GM12878 (cell line): ENCODE measurements around the gene TMEM63B. TPM values are rescaled to one million over a fixed set of nuclear protein-coding genes. Genes with fewer than 3 reads are reported as not detected.
A peak's percentile ranks its signal among the peaks of the same experiment; 100 is the strongest.

ENCODE experiments used
- ATAC-seq: fragments of 200-7000 bp; cut with Tn5 transposase; 3 replicates; pipeline ENCODE4 v1.9.1; 2020; ENCODE audit warnings: mild to moderate bottlenecking, moderate library complexity
- BruUV-seq: library from RNA; stranded (reverse); fragments of 400-500 nt; replicated peaks from 2 replicates; lab custom pipeline; 2021; lab: Mats Ljungman, UMichigan
- CTCF ChIA-PET: fragments of 300-600 bp; sonication (Branson Sonifier 250); formaldehyde crosslinking; extraction: SDS; loops from one replicate; lab custom pipeline; 2021; ENCODE audit warnings: inconsistent platforms; lab: Yijun Ruan, JAX
- POLR2A ChIA-PET: fragments of 350-600 bp; formaldehyde crosslinking; extraction: SDS; loops from one replicate; lab custom pipeline; 2021; ENCODE audit warnings: inconsistent platforms; lab: Charles Lee
- RAD21 ChIA-PET: fragments of 300-600 bp; sonication (Branson Sonifier 250); formaldehyde crosslinking; loops from one replicate; lab custom pipeline; 2023; ENCODE audit warnings: antibody characterized with exemption; ENCODE audit not compliant: unreplicated experiment; lab: Charles Lee
- SMC1A ChIA-PET: fragments of 300-600 bp; sonication (Branson Sonifier 250); formaldehyde crosslinking; loops from one replicate; lab custom pipeline; 2023; ENCODE audit not compliant: unreplicated experiment, uncharacterized antibody; lab: Charles Lee
- DNase-seq: peaks from one replicate; pipeline ENCODE4 v3.0.0-alpha.2; 2011; ENCODE audit warnings: low read depth, low spot score
- FAIRE-seq: peaks from 3 replicates; lab custom pipeline; 2011; peaks lifted over from hg19 to GRCh38; lab: Jason Lieb, UNC
- H2AFZ ChIP-seq: 2 replicates; pipeline ENCODE4 v1.6.0; 2011; ENCODE audit warnings: low read depth, low read length, control low read depth; ENCODE audit not compliant: control insufficient read depth
- H3K27ac ChIP-seq: 2 replicates; pipeline ENCODE4 v1.5.1; 2011; ENCODE audit warnings: control low read depth; ENCODE audit not compliant: control insufficient read depth, insufficient read depth
- H3K27me3 ChIP-seq, 2 experiments: replicated peaks in 1 of 2; 2 replicates each; pipeline versions ENCODE4 v1.6.0 to v1.6.1; 2011; ENCODE audit warnings: low read length in 1 of 2; ENCODE audit not compliant: control insufficient read depth in 2 of 2, insufficient read depth in 2 of 2
- H3K36me3 ChIP-seq, 2 experiments: 2 replicates each; pipeline ENCODE4 v1.5.1; 2011; ENCODE audit warnings: low read length in 1 of 2; ENCODE audit not compliant: control insufficient read depth in 2 of 2, insufficient read depth in 2 of 2
- H3K4me1 ChIP-seq: 2 replicates; pipeline ENCODE4 v1.6.1; 2011; ENCODE audit warnings: mild to moderate bottlenecking, low read length, moderate library complexity, mixed read lengths; ENCODE audit not compliant: control insufficient read depth, insufficient read depth
- H3K4me2 ChIP-seq: 2 replicates; pipeline ENCODE4 v1.6.0; 2011; ENCODE audit warnings: control low read depth; ENCODE audit not compliant: control insufficient read depth, insufficient read depth
- H3K4me3 ChIP-seq: fragments of 200-600 bp; sonication (generic); 2 replicates; pipeline ENCODE4 v1.5.1; 2016
- H3K79me2 ChIP-seq: 2 replicates; pipeline ENCODE4 v1.6.0; 2011; ENCODE audit warnings: low read length; ENCODE audit not compliant: control insufficient read depth, insufficient read depth
- H3K9ac ChIP-seq: 2 replicates; pipeline ENCODE4 v1.8.0; 2011; ENCODE audit warnings: low read length, control low read depth, mixed read lengths; ENCODE audit not compliant: control insufficient read depth, insufficient read depth
- H3K9me3 ChIP-seq: replicated peaks from 3 replicates; pipeline ENCODE4 v1.5.1; 2011; ENCODE audit warnings: mild to moderate bottlenecking, low read length; ENCODE audit not compliant: control insufficient read depth, insufficient read depth
- H4K20me1 ChIP-seq: 2 replicates; pipeline ENCODE4 v1.6.0; 2011; ENCODE audit not compliant: control insufficient read depth, insufficient read depth
- CBX3 ChIP-seq: fragments of 200-600 bp; sonication (generic); IDR thresholded peaks from 2 replicates; pipeline ENCODE4 v1.6.1; 2016; ENCODE audit warnings: low read depth, borderline replicate concordance
- ELK1 ChIP-seq: IDR thresholded peaks from 2 replicates; pipeline ENCODE4 v1.6.1; 2012; ENCODE audit warnings: low read depth, low read length, improper control_type of control experiment
- GABPA ChIP-seq: IDR thresholded peaks from 2 replicates; pipeline ENCODE4 v1.6.1; 2014; ENCODE audit warnings: antibody characterized with exemption, low read depth, mild to moderate bottlenecking, inconsistent platforms
- HCFC1 ChIP-seq: fragments of 150-350 bp; IDR thresholded peaks from 2 replicates; pipeline ENCODE4 v1.6.1; 2014; ENCODE audit warnings: low read length
- HDAC2 ChIP-seq: fragments of 200-600 bp; sonication (generic); IDR thresholded peaks from 2 replicates; pipeline ENCODE4 v1.6.1; 2017
- RAD51 ChIP-seq: fragments of 450-650 bp; IDR thresholded peaks from 2 replicates; pipeline ENCODE4 v1.6.1; 2016; ENCODE audit warnings: moderate library complexity, mild to moderate bottlenecking, inconsistent platforms
- RB1 ChIP-seq: fragments of 450-650 bp; formaldehyde crosslinking; IDR thresholded peaks from 2 replicates; pipeline ENCODE4 v1.6.1; 2017; ENCODE audit warnings: mild to moderate bottlenecking, borderline replicate concordance
- RELB ChIP-seq: fragments of 450-650 bp; IDR thresholded peaks from 2 replicates; pipeline ENCODE4 v1.6.1; 2017; ENCODE audit warnings: low read depth, mild to moderate bottlenecking, moderate library complexity
- SMC3 ChIP-seq: IDR thresholded peaks from 2 replicates; pipeline ENCODE4 v1.6.1; 2011; ENCODE audit warnings: low read length, improper control_type of control experiment, borderline replicate concordance
- SREBF2 ChIP-seq: IDR thresholded peaks from 2 replicates; pipeline ENCODE4 v1.6.1; 2012; ENCODE audit warnings: mild to moderate bottlenecking, low read length
- SRF ChIP-seq, 2 experiments: IDR thresholded peaks; 2 replicates each; pipeline ENCODE4 v1.6.1; 2011; ENCODE audit warnings: low read depth in 2 of 2, low read length in 2 of 2, mild to moderate bottlenecking in 1 of 2, moderate library complexity in 1 of 2
- ZNF24 ChIP-seq: fragments of 450-650 bp; IDR thresholded peaks from 2 replicates; pipeline ENCODE4 v1.6.1; 2017; ENCODE audit warnings: antibody characterized with exemption, mild to moderate bottlenecking
- WGBS: methylation state at CpG from one replicate; pipeline ENCODE4 v1.1.6; 2016; ENCODE audit warnings: low lambda C conversion rate; ENCODE audit not compliant: insufficient replicate concordance, insufficient coverage; ENCODE audit errors: missing lambda C conversion rate; 5-methylcytosine and 5-hydroxymethylcytosine counted together
- in situ Hi-C: fragments of 300-500 bp; cut with MboI; formaldehyde crosslinking; loops from 9 replicates; pipeline ENCODE4 v1.14.3; 2018; ENCODE audit warnings: mixed read lengths
- intact Hi-C: fragments of 100-400 bp; cut with micrococcal nuclease; formaldehyde crosslinking; loops from one replicate; pipeline ENCODE4 v1.14.2; 2022; ENCODE audit not compliant: unreplicated experiment
- polyA plus RNA-seq, 11 experiments: library from polyadenylated mRNA; depleted of rRNA in 4 of 11; unstranded in 6 of 11; stranded (reverse) in 5 of 11; fragments of >200 nt; fragmentation: Nextera tagmentation in 4 of 11; fragmentation: Illumina TruSeq in 1 of 11; extraction: Ambion mirVana in 4 of 11; extraction: Trizol in 1 of 11; gene quantifications; 1 replicate in 1 of 11; 2 replicates in 10 of 11; pipeline versions ENCODE4 v1.2.1 to v1.2.3, GENCODE V29; 2011 to 2016; ENCODE audit warnings: inconsistent platforms in 2 of 11, missing spikeins in 2 of 11, low read depth in 1 of 11
- total RNA-seq, 4 experiments: library from RNA; depleted of rRNA in 3 of 4; stranded (reverse); fragments of >200 nt in 3 of 4; fragmentation: Illumina TruSeq in 1 of 4; extraction: Trizol in 1 of 4; gene quantifications; 2 replicates each; pipeline versions ENCODE4 v1.2.1 to v1.2.3, GENCODE V29; 2013 to 2021
- TF ChIP-seq, protein P1 (sequence below): fragments of 450-650 bp; IDR thresholded peaks from 2 replicates; pipeline ENCODE4 v1.6.1; 2016; ENCODE audit warnings: mild to moderate bottlenecking
- TF ChIP-seq, protein P2 (sequence below): IDR thresholded peaks from 2 replicates; pipeline ENCODE4 v1.6.1; 2011; ENCODE audit warnings: borderline replicate concordance, low read depth, mild to moderate bottlenecking, moderate library complexity, low read length; ENCODE audit not compliant: insufficient read depth, poor library complexity, severe bottlenecking
- TF ChIP-seq, protein P3 (sequence below): IDR thresholded peaks from 2 replicates; pipeline ENCODE4 v1.6.1; 2011; ENCODE audit warnings: low read depth, low read length, improper control_type of control experiment, borderline replicate concordance

TMEM63B gene
- total and polyA plus RNA-seq, 10 of the 15 experiments (the other 5 are each of a cell fraction or from before 2014, with no cell fraction given), result 0.09 to 15.0 (median 7.1) TPM; not detected in 1

DNA sequence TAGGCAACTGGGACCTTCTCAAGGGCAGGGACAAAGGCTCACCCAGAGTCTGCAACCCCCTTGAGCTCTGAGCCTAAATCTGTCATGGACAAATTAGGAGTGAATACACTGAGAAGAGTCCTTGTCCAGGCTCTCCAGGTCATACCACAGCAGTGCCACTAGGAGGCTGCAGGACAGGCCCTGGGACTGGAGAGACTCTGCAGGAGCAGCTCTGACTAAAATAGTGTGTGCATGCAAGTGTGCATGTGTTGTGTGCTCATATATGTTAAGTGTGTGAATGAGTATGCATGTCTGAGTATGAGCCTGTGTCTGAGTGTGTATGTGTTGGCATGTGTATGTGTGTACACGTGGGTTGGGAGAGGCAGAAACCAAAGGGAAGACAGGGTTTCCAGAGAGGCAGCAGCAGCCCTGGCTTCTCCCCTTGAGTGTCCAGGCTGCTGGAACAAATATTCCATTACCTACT is 27.2 kb upstream of the TMEM63B start (continued):
- TF ChIP-seq ELK1 (no peak), GABPA (no peak), RELB (no peak), ZNF24 (no peak), HDAC2 (no peak), SMC3 (peak; percentile 34; the same call in 1 of the 2 replicates), SREBF2 (no peak), SRF (IDR thresholded peaks at IDR 0.05; ENCODE audit: low read depth in 2 of 2, low read length in 2 of 2) (no peak)
- TF ChIP-seq, all 136 proteins: peak for 4

- WGBS, result 100% methylated on average over 4 of the region's 4 CpGs
- H4K20me1 ChIP-seq, result no peaks in the 10 kb centered on the region
- CTCF ChIA-PET, result interaction anchor here (0.6 to 0.9 kb wide), 2 partner anchors 11 to 20 kb away, joined by 4 to 5 read pairs; no protein-coding TSS in a partner anchor
- no peaks in the 10 kb centered on the region for H3K79me2 ChIP-seq
- no peaks in the 10 kb centered on the region for H3K27me3 ChIP-seq
- FAIRE-seq (no peak), ATAC-seq (no peak), DNase-seq (no peak)
- H3K27ac ChIP-seq, result no peak overlapping the region
- SMC1A ChIA-PET, result no interaction called here
- no peak overlapping the region for H3K9ac ChIP-seq
- H3K9me3 ChIP-seq, result no peaks in the 10 kb centered on the region
- no peak overlapping the region for H2AFZ ChIP-seq
- intact Hi-C loops, result no loop called here
- RAD21 ChIA-PET, result no interaction called here
- H3K36me3 ChIP-seq, result peaks cover 13 to 17% of the 10 kb centered on the region in 2 experiments; a peak in 3 of 4 replicates
- POLR2A ChIA-PET, result no interaction called here
- in situ Hi-C loops, result loop anchor here (10.0 kb wide), 2 partner anchors 53 to 133 kb away; partner anchors contain the start of gene CAPN11
- no peak overlapping the region for H3K4me3 ChIP-seq
- no TSS peak for BruUV-seq
- no peak overlapping the region for H3K4me2 ChIP-seq
- no peaks in the 10 kb centered on the region for H3K4me1 ChIP-seq
- TF ChIP-seq, protein P1, sequence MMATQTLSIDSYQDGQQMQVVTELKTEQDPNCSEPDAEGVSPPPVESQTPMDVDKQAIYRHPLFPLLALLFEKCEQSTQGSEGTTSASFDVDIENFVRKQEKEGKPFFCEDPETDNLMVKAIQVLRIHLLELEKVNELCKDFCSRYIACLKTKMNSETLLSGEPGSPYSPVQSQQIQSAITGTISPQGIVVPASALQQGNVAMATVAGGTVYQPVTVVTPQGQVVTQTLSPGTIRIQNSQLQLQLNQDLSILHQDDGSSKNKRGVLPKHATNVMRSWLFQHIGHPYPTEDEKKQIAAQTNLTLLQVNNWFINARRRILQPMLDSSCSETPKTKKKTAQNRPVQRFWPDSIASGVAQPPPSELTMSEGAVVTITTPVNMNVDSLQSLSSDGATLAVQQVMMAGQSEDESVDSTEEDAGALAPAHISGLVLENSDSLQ, result no peak
- TF ChIP-seq, protein P2, sequence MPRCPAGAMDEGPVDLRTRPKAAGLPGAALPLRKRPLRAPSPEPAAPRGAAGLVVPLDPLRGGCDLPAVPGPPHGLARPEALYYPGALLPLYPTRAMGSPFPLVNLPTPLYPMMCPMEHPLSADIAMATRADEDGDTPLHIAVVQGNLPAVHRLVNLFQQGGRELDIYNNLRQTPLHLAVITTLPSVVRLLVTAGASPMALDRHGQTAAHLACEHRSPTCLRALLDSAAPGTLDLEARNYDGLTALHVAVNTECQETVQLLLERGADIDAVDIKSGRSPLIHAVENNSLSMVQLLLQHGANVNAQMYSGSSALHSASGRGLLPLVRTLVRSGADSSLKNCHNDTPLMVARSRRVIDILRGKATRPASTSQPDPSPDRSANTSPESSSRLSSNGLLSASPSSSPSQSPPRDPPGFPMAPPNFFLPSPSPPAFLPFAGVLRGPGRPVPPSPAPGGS, result no peak
- TF ChIP-seq RAD51 (no peak), HCFC1 (no peak), CBX3 (no peak), RB1 (no peak)
- TF ChIP-seq, protein P3, sequence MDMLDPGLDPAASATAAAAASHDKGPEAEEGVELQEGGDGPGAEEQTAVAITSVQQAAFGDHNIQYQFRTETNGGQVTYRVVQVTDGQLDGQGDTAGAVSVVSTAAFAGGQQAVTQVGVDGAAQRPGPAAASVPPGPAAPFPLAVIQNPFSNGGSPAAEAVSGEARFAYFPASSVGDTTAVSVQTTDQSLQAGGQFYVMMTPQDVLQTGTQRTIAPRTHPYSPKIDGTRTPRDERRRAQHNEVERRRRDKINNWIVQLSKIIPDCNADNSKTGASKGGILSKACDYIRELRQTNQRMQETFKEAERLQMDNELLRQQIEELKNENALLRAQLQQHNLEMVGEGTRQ, result no peak
Measured at GRCh38 chr6:44101832-44102231, 25.5 kb upstream of the TMEM63B start.
